ENCODE results near the gene SORBS2. TPM values are rescaled to one million over a fixed set of nuclear protein-coding genes. Genes with fewer than 3 reads are reported as not detected.
A peak's percentile ranks its signal among the peaks of the same experiment; 100 is the strongest.

SORBS2 gene
- total RNA-seq, 1 experiment from 2014 or later, result 8.4 TPM

- no peak overlapping the region for H3K4me3 ChIP-seq (ENCODE audit: low read depth in 2 of 2, low read length in 2 of 2)
- no peaks in the 10 kb centered on the region for H3K27me3 ChIP-seq (ENCODE audit: control insufficient read depth, insufficient read depth, low read length)
- ATAC-seq (no peak), DNase-seq (ENCODE audit: low read depth, low spot score) (no peak)
- in situ Hi-C loops (cut with HindIII; ENCODE audit: low pct_unique_long_range_greater_than_20kb, low sequenced_read_pairs) (no loop called here), intact Hi-C loops (cut with micrococcal nuclease; ENCODE audit: unreplicated experiment) (no loop called here)
- no TSS peak for BruUV-seq (replicated peaks)
- no peaks in the 10 kb centered on the region; the same call in 1 of the 2 replicates for H3K4me1 ChIP-seq (ENCODE audit: control insufficient read depth, insufficient read depth, low read length)
- no peaks in the 10 kb centered on the region for H3K9me3 ChIP-seq (ENCODE audit: control insufficient read depth, insufficient read depth, low read depth, low read length)
- TF ChIP-seq SIN3A (IDR thresholded peaks at IDR 0.05; ENCODE audit: borderline replicate concordance, insufficient read depth, low read depth, low read length), result no peak
- no peak for TF ChIP-seq REST (IDR thresholded peaks at IDR 0.05; ENCODE audit: insufficient read depth in 1 of 2, low read depth in 2 of 2, low read length in 1 of 2)
- no peak for TF ChIP-seq TCF7L2 (IDR thresholded peaks at IDR 0.05; ENCODE audit: low read depth, low read length)
- no peak for TF ChIP-seq CTCF (IDR thresholded peaks at IDR 0.05)
- TF ChIP-seq POLR2AphosphoS5 (IDR thresholded peaks at IDR 0.05; ENCODE audit: low read depth, low read length), result no peak
- CTCF ChIA-PET, result no interaction called here
- no peak overlapping the region for H3K27ac ChIP-seq (ENCODE audit: low read length)
- POLR2A ChIA-PET, result no interaction called here
- no peaks in the 10 kb centered on the region for H3K36me3 ChIP-seq (ENCODE audit: control insufficient read depth, insufficient read depth, low read length)
These were observed 7.2 kb upstream of the SORBS2 start for GRCh38 chr4:185819144-185819543.

- no peak overlapping the region for H3K4me3 ChIP-seq (ENCODE audit: low read depth in 2 of 2, low read length in 2 of 2)
- DNase-seq (ENCODE audit: low read depth, low spot score) (no peak), ATAC-seq (no peak)
- TF ChIP-seq TCF7L2 (IDR thresholded peaks at IDR 0.05; ENCODE audit: low read depth, low read length) (peak; percentile 75), SIN3A (IDR thresholded peaks at IDR 0.05; ENCODE audit: borderline replicate concordance, insufficient read depth, low read depth, low read length) (no peak)
- no peak overlapping the region for H3K27ac ChIP-seq (ENCODE audit: low read length)
- intact Hi-C loops (cut with micrococcal nuclease; ENCODE audit: unreplicated experiment) (no loop called here), in situ Hi-C loops (cut with HindIII; ENCODE audit: low pct_unique_long_range_greater_than_20kb, low sequenced_read_pairs) (no loop called here)
- no peaks in the 10 kb centered on the region for H3K9me3 ChIP-seq (ENCODE audit: control insufficient read depth, insufficient read depth, low read depth, low read length)
- no peaks in the 10 kb centered on the region for H3K36me3 ChIP-seq (ENCODE audit: control insufficient read depth, insufficient read depth, low read length)
- no peaks in the 10 kb centered on the region; the same call in 1 of the 2 replicates for H3K4me1 ChIP-seq (ENCODE audit: control insufficient read depth, insufficient read depth, low read length)
- CTCF ChIA-PET, result no interaction called here
- no peaks in the 10 kb centered on the region for H3K27me3 ChIP-seq (ENCODE audit: control insufficient read depth, insufficient read depth, low read length)
- BruUV-seq (replicated peaks), result no TSS peak
- POLR2A ChIA-PET, result interaction anchor here (0.6 kb wide), 1 partner anchor 264 kb away, joined by 5 read pairs; no protein-coding TSS in a partner anchor
These were observed 5.4 kb upstream of the SORBS2 start for GRCh38 chr4:185817403-185817818.

GRCh38 chr4:185813133-185813532 is 1.1 kb upstream of the SORBS2 start:
- ChIA-PET CTCF (no interaction called here), POLR2A (no interaction called here)
- Histone ChIP-seq H3K4me1 (ENCODE audit: control insufficient read depth, insufficient read depth, low read length) (no peaks in the 10 kb centered on the region; the same call in 1 of the 2 replicates), H3K36me3 (ENCODE audit: control insufficient read depth, insufficient read depth, low read length) (no peaks in the 10 kb centered on the region), H3K4me3 (ENCODE audit: low read depth in 2 of 2, low read length in 2 of 2) (no peak overlapping the region), H3K9me3 (ENCODE audit: control insufficient read depth, insufficient read depth, low read depth, low read length) (no peaks in the 10 kb centered on the region), H3K27ac (ENCODE audit: low read length) (no peak overlapping the region), H3K27me3 (ENCODE audit: control insufficient read depth, insufficient read depth, low read length) (no peaks in the 10 kb centered on the region)
- no peak for ATAC-seq
- in situ Hi-C loops (cut with HindIII; ENCODE audit: low pct_unique_long_range_greater_than_20kb, low sequenced_read_pairs) (no loop called here), intact Hi-C loops (cut with micrococcal nuclease; ENCODE audit: unreplicated experiment) (no loop called here)
- TF ChIP-seq TCF7L2 (IDR thresholded peaks at IDR 0.05; ENCODE audit: low read depth, low read length) (no peak), CTCF (IDR thresholded peaks at IDR 0.05) (no peak), SIN3A (IDR thresholded peaks at IDR 0.05; ENCODE audit: borderline replicate concordance, insufficient read depth, low read depth, low read length) (no peak), REST (IDR thresholded peaks at IDR 0.05; ENCODE audit: insufficient read depth in 1 of 2, low read depth in 2 of 2, low read length in 1 of 2) (no peak), POLR2AphosphoS5 (IDR thresholded peaks at IDR 0.05; ENCODE audit: low read depth, low read length) (no peak)
- no TSS peak for BruUV-seq (replicated peaks)
- DNase-seq (ENCODE audit: low read depth, low spot score), result no peak
